GM18498 (cell line): ENCODE measurements around the gene GTF2H2.
"Not testable (repeated sequence)": the region's sequence is repeated elsewhere in the genome, so short reads cannot be mapped to it uniquely, and the experiment has no call there.

Experiments used
- ATAC-seq: cut with Tn5 transposase; IDR thresholded peaks from one replicate; pipeline ENCODE4 v1.9.1; 2021; ENCODE audit warnings: mild to moderate bottlenecking, moderate library complexity; ENCODE audit not compliant: unreplicated experiment

The GTF2H2 gene

GRCh38 chr5:71067262-71067928, at the start of gene GTF2H2:
Gene GTF2H2, minus strand, starts transcription at chr5:71067676. Its CDS starts 4,913 bp downstream, at chr5:71062763.
- peak; percentile 98 for ATAC-seq

GRCh38 chr5:71109730-71110275, 42.3 kb upstream of the GTF2H2 start:
- not testable (repeated sequence) for ATAC-seq

GRCh38 chr5:71099996-71100395, 32.5 kb upstream of the GTF2H2 start:
- ATAC-seq: not testable (repeated sequence)

GRCh38 chr5:71097930-71098203, 30.4 kb upstream of the GTF2H2 start:
- not testable (repeated sequence) for ATAC-seq

GRCh38 chr5:71097173-71097929, 29.9 kb upstream of the GTF2H2 start:
- not testable (repeated sequence) for ATAC-seq

- not testable (repeated sequence) for ATAC-seq
These were observed 22.3 kb upstream of the GTF2H2 start for GRCh38 chr5:71089773-71090172.

- not testable (repeated sequence) for ATAC-seq
These were observed 21.3 kb upstream of the GTF2H2 start for GRCh38 chr5:71088754-71089153.

GRCh38 chr5:71086145-71086544, 18.7 kb upstream of the GTF2H2 start:
- not testable (repeated sequence) for ATAC-seq

- ATAC-seq: not testable (repeated sequence)
These were observed 17.0 kb upstream of the GTF2H2 start for GRCh38 chr5:71084280-71085063.

- ATAC-seq: not testable (repeated sequence)
These were observed 15.4 kb upstream of the GTF2H2 start for GRCh38 chr5:71082898-71083297.

- not testable (repeated sequence) for ATAC-seq
These were observed 14.9 kb upstream of the GTF2H2 start for GRCh38 chr5:71082340-71082739.

GRCh38 chr5:71061322-71061721, 6.2 kb downstream of the GTF2H2 start:
- ATAC-seq: not testable (repeated sequence)

GRCh38 chr5:71059426-71059825, 8.1 kb downstream of the GTF2H2 start:
- ATAC-seq: not testable (repeated sequence)

GRCh38 chr5:71044808-71045207, 22.7 kb downstream of the GTF2H2 start:
- ATAC-seq: not testable (repeated sequence)

GRCh38 chr5:71044128-71044527, 23.3 kb downstream of the GTF2H2 start:
- ATAC-seq: not testable (repeated sequence)

- not testable (repeated sequence) for ATAC-seq
These were observed 36.3 kb downstream of the GTF2H2 start for GRCh38 chr5:71031046-71031776.

- not testable (repeated sequence) for ATAC-seq
These were observed 42.1 kb downstream of the GTF2H2 start, which contains the start of gene NAIP for GRCh38 chr5:71025289-71025953. Gene NAIP, minus strand, starts transcription at chr5:71025339. Its CDS starts 12,424 bp downstream, at chr5:71012915.

- ATAC-seq: not testable (repeated sequence)
These were observed 46.8 kb downstream of the GTF2H2 start for GRCh38 chr5:71020643-71021042.

- ATAC-seq: not testable (repeated sequence)
These were observed 49.0 kb downstream of the GTF2H2 start for GRCh38 chr5:71018376-71019005.
